H1 (cell line): Measurements from ENCODE around the gene NEBL.

Experiments
- BRCA1 ChIP-seq: IDR thresholded peaks from 2 replicates; pipeline ENCODE4 v1.6.1; 2012; ENCODE audit warnings: low read depth, low read length, improper control_type of control experiment
- POLR2A ChIP-seq, 2 experiments: IDR thresholded peaks; 1 replicate in 1 of 2; 2 replicates in 1 of 2; pipeline ENCODE4 v1.6.1; 2011; ENCODE audit warnings: low read depth in 2 of 2, low read length in 2 of 2, mild to moderate bottlenecking in 2 of 2; ENCODE audit errors: control extremely low read depth in 1 of 2
- SIN3A ChIP-seq, 2 experiments: IDR thresholded peaks in 1 of 2; conservative IDR thresholded peaks in 1 of 2; 2 replicates each; pipeline ENCODE4 v1.6.1; 2011 to 2012; ENCODE audit warnings: low read length in 2 of 2, improper control_type of control experiment in 1 of 2, low read depth in 1 of 2, mild to moderate bottlenecking in 1 of 2

DNA sequence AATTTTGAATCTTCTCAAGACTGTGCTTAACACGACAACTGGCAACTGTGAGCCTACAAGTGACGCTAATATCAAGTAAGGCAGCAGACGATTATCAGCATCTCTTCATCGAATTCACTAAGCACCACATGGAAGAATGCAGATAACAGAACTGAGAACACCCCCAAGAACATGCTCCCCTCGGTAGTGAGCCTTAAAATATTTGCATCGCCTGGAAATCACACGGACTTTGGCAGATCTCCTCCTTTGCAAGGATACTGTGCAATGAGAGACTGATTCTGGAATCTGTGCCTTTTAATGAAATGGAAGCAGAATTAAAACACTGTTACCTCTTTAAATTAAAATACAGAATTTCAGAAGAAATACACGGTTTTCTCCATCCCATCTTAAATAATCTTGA lies 38.2 kb upstream of the NEBL start:
- TF ChIP-seq BRCA1 (no peak), POLR2A (IDR thresholded peaks at IDR 0.05; ENCODE audit: control extremely low read depth in 1 of 2, low read depth in 2 of 2, low read length in 2 of 2) (no peak), SIN3A (conservative IDR thresholded peaks at IDR 0.05 in 1 of 2, IDR thresholded peaks at IDR 0.05 in 1 of 2; ENCODE audit: low read depth in 1 of 2, low read length in 2 of 2) (no peak)
